HG03342 (cell line): Measurements from ENCODE around the gene MRPL47.

ENCODE experiments used
- ATAC-seq: cut with Tn5 transposase; IDR thresholded peaks from one replicate; pipeline ENCODE4 v1.9.1; 2021; ENCODE audit warnings: mild to moderate bottlenecking, moderate library complexity; ENCODE audit not compliant: unreplicated experiment

The MRPL47 gene

DNA sequence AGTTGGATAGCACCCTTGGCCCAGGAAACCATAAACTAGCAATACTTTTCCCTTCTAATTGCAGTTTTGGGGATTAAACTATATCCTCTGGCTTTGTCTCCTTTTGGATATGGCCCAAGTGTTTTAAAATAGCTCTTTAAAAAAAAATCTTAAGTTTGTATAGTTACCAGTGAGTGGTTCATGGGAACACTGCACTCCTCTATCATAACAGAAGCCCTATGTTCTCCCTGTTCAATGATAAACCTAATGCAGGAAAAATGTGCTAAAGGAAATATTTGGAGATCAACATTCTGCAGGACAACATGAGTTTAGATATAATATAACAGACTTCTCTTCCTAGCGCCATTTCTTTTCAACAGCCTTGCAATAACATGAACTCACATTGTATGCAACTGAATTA lies 13.1 kb downstream of the MRPL47 start:
- no peak for ATAC-seq

DNA sequence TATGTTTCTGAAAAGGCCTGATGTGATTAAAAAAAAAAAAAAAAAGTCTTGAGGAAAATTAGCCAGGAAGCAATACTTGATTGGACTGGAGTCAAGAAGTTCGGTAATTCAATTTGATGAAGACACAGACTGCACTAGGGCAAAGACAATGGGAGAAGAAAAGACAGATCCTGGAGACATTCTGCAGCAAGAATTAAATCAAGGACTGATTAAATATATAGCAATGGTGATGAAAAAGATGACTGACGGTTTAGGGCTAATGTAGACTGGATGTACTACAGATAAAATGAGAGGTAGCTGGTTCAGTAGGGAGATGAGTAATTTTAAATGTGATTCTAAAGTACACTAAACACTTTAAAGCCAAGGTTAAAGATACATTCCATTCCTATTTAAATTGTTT lies 13.8 kb downstream of the MRPL47 start:
- no peak for ATAC-seq

DNA sequence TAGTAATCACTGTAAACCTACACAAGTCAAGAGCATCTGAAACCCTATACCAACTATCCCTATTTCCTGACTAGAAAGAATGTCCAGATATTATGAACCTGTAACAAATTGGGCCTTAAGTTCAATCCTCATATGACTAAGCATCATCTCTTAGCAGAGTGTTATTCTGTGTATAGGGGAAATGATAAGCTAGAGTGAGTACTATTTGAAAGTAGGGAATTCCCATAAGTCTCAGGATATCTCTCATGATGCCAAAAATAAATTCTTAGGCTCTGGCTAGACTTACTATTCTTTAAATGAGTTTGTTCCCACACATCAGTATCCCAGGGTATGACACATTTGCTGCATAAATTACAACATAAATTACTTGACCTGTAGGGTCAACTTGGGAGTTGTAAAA lies 15.3 kb downstream of the MRPL47 start:
- no peak for ATAC-seq

DNA sequence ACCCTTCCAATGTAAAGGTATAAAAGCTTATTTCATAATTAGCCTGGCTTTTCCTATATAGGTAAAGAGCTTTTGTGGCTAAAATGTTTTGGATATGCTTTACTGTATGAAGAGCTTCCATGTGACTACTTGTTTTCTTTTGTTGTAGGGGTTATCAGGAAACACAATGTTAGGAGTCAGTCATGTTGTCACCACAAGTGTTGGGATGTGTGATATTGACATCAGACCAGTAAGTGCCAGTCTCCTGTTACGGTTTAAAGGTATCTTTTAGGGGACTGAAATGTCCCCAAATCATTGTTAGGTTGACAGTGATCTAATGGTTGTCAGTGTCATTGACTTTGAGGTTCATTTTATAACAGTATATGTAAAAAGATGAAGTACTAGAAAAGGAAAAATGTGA lies 23.4 kb downstream of the MRPL47 start:
- ATAC-seq = no peak

DNA sequence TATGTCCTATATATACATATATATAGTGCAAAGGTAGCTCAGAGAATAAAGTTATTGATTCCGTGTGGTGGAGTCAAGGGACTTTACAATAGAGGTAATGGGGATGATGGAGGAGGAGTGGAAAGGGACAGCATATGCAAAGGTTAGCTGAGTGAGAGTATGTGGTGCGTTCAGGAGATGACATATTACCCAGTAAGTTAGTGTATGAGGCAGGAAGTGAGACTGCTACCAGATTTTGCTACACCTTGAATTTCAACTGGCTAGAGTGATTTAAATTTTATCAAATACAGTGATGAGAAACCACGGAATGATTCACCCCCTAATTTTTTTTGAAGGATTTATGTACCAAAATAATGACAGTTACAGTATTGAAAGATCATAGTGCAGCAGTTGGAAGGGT lies 38.9 kb downstream of the MRPL47 start:
- ATAC-seq = no peak

DNA sequence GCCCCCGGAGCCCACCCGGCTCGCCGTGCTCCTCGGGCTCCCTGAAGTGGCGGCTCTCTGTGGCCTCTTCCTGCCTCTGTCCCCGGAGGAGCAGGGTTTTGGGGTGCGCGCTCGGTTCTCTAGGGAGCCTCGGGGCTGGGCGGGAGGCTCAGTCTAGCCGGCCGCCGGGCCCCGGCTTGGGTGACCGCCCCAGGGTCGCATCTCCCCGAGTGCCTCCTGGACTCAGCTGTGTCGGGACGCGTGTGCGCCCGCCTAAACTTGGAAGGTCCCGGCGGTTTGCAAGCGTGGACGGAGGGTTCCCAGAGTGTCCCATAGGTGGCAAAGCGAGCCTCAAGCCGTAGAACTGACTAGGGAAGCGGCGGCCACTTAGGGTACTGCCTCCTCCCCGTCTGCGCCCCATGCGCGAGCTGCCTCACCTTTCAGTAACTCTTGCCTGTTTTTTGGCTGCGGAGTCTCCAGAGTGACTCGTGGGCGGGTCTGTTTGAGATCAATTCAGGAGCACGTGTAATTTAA lies 41.1 kb downstream of the MRPL47 start:
- ATAC-seq = peak; percentile 68

DNA sequence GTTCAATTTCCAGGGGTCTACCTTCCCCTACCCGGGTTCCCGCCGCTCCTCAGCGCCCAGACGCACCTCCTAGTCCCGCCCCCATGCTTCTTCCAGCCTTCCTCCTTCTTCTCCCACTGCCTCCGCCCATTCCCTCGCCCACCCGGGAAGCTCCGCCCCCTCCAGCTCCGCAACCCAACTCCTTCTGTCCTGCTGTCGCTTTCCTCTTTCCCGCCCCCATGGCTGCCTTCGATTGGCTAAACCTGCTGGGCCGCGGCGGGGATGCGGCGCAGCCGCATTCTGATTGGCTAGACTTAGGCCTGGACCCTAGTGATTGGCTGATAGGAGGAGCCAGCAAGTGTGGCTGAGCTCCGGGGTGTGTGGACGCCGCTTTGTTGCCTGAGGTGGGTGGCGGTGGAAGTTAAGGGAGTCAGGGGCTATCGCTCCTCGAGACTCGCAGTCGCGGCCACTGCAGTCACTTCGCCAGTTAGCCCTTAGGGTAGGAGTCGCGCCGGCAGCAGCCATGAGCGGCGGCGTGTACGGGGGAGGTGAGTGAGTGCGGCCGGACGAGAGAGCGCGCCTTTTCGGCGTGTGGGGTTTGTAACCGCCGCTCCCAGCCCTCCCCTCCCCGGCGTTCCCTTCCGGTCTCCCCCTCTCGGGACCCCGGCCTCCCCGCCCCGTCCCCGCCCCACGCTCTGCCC lies 41.7 kb downstream of the MRPL47 start, which contains the start of gene ACTL6A:
ACTL6A (plus strand) TSS at position 336 of the 680 bp plus-strand sequence; CDS start at position 503, 167 bp downstream.
- peak; percentile 96 for ATAC-seq

DNA sequence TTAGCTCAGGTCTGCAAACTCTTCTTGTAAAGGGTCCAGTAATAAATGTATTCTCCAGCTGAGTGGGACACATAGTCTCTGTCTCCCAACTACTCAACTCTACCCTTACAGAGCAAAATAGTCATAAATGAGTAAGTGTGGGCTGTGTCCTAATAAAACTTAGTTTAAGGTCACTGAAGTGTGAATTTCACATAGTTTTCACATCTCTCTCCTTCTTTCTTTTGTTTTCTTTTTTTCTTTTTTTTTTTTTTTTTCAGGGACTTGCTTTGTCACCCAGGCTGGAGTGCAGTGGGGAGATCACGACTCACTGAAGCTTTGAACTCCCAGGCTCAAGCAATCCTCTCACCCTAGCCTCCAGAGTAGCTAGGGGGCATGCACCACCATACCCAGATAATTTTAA lies 43.6 kb downstream of the MRPL47 start:
- ATAC-seq = no peak

DNA sequence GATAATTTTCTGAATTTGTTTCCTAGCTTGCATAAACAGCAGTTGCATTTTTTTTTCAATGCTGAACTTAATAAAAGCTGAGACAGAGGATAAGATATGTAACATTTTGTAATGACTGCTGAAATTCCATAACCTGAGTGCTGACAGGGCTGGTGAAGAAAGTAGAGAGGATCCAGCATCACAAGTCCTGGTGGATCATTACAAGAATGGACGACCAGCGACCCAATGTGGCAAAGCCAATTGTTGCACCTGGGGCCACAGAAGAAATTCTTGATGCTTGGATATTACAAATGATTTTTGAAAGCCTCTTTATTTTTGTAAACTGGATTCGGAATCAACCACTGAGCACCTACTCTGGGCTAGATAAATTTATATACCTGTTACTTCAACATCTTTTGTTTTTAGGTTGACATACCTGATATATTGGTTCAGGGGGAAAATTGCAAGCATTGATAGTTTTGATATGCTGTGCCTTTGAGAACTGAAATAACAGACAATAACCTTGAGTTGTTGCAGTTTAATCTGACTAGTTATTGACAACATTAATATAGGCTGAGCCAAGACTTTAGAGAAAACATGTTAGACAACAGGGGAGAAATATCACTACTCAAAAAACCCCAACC lies 45.6 kb downstream of the MRPL47 start:
- ATAC-seq = no peak

DNA sequence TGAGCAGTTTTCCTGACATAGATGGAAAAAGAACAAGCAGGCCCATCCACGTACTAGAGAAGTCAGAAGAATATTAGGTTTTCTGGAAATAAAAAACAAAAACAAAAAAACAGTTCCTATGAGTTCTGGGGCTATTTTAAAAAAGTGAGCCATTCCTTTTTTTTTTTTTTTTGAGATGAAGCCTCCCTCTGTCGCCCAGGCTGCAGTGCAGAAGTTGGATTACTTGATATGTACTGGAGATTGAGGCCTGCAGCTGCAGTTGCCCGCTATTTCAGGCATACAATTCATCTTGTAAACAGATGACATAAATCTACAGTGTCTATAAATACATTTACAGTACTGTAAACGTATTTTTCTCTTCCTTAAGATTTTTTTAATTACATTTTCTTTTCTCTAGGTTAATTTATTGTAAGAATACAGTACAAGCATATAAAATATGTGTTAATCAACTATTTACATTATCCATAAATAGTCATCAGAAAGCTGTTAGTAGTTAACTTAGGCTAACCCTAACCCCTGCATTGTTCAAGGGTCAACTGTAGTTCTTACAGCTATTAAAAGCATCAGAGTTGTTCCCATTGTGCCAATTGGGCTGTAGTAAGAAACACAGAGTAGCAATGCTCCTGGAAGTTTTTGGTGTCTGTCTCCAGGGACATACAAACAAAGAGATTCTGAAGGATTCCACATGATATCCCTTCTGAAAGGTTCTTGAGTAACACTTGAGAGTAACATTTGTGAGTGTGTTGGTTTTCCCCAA lies 52.9 kb downstream of the MRPL47 start:
- no peak for ATAC-seq

DNA sequence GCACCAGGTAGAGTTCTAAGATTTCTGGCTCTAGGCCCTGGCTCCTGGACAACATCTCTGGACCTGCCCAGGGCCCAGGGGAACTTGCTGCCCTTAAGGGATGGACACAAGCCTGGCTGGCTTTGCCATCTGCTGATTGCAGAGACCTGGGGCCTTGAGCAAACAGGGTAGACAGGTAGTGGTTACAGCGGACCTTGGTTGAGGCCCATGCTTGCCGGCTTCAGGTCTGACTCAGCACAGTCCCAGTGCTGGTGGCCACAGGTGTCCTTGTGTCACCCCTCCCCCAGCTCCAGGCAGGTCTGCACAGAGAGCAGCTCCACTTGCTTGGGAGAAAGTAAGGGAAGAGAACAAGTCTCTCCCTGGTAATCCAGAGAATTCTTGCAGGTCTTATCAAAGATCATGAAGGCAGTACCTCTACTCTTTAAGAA lies 57.6 kb downstream of the MRPL47 start:
- no peak for ATAC-seq

DNA sequence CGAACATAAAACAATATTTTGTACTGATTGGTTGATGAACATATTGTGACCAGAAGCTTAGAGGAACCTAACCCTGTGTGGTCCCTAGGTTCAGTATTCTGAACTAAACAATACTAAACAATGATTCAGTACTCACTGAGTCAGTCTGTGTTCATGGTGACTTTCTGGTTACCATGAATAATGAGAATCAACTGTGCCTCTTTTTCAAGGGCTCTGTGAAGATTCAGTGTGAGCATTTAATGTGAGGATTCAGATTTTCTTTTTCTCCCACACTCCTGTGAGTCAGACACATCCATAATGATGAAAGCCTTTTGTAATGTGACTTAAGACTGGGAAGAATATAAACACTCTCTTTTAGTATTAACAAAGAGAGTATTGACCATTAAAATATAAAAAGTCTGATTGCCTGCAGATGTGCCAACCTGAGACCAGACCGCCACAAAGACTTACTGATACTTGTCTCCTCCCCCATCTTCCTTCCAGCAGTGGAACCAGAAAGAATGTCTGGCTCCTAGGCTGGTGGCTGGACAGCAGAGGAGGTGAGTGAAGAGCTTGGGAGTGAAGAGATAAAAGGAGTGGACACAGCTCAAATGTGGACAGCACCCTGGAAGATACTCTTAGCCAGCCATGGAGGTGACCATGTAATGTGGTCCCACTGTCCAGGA lies 59.3 kb downstream of the MRPL47 start:
- no peak for ATAC-seq

DNA sequence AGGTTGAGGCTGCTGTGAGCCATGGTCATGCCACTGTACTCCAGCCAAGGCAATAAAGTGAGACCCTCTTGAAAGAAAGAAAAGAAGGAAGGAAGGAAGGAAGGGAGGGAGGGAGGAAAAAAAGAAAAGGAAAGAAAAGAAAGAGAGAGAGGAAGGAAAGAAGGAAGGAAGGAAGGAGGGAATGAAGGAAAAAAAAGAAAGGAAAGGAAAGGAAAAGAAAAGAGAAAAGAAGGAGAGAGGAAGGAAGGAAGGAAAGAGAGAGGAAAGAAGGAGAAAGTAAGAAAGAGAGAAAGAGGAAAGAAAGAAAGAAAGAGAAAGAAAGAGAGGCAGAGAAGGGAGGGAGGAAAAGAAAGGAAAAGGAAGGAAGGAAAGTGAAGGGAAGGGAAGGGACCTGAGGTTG lies 62.1 kb downstream of the MRPL47 start:
- ATAC-seq = no peak

DNA sequence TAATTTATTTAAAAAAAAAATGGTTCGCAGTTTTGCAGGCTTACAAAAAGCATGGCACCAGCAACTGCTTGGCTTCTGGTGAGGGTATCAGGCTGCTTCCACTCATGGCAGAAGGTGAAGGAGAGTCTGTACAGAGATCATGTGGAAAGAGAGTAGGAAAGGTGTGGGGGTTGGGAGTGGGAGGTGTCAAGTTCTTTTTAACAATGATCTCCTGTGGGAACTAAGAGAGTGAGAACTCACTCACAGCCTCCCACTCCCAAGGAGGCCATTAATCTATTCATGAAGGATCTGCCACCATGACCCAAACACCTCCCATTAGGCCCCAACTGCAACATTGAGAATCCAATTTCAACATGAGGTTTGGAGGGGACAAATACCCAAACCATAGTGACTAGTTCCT lies 62.8 kb downstream of the MRPL47 start:
- no peak for ATAC-seq

DNA sequence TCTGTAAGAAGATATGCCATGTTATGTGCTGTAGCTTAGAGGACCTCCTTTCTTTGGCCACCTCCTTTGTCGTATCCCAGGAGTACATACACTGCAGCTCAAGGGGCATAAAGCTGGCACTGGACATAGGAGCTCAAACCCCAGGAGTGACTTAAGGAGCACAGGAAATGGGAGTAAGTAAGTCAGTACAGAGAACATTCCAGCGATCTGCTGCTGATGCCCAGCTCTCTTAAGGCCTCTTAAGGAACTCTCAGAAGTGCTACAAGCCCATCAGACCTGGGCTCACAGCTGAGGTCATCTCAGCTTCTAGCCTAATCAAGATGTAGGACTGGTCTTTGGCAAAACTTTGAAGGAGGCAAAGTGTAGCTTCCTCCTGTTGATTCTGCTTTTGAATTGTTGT lies 63.3 kb downstream of the MRPL47 start:
- ATAC-seq = no peak
